H1 (cell line): Measurements from ENCODE around the gene TUNAR. TPM values are rescaled to one million over a fixed set of nuclear protein-coding genes. Genes with fewer than 3 reads are reported as not detected.

Experiments
- KDM4A ChIP-seq: IDR thresholded peaks from one replicate; pipeline ENCODE4 v1.7.1; 2012; ENCODE audit warnings: low read depth, mild to moderate bottlenecking, moderate library complexity, low read length, inconsistent platforms; ENCODE audit not compliant: severe bottlenecking
- NRF1 ChIP-seq: IDR thresholded peaks from 2 replicates; pipeline ENCODE4 v1.6.1; 2011; ENCODE audit warnings: mild to moderate bottlenecking, low read depth, low read length, improper control_type of control experiment
- RAD21 ChIP-seq, 2 experiments: IDR thresholded peaks in 1 of 2; conservative IDR thresholded peaks in 1 of 2; 2 replicates each; pipeline ENCODE4 v1.6.1; 2011; ENCODE audit warnings: low read depth in 2 of 2, low read length in 2 of 2, improper control_type of control experiment in 1 of 2, inconsistent platforms in 1 of 2, mild to moderate bottlenecking in 1 of 2, moderate library complexity in 1 of 2
- SIN3A ChIP-seq, 2 experiments: IDR thresholded peaks in 1 of 2; conservative IDR thresholded peaks in 1 of 2; 2 replicates each; pipeline ENCODE4 v1.6.1; 2011 to 2012; ENCODE audit warnings: low read length in 2 of 2, improper control_type of control experiment in 1 of 2, low read depth in 1 of 2, mild to moderate bottlenecking in 1 of 2
- polyA plus RNA-seq, 7 experiments: library from polyadenylated mRNA; depleted of rRNA in 3 of 7; stranded (reverse) in 5 of 7; unstranded in 2 of 7; fragments of >200 nt in 5 of 7; fragments of 200-250 nt in 2 of 7; gene quantifications; 1 replicate in 5 of 7; 2 replicates in 1 of 7; 4 replicates in 1 of 7; pipeline versions ENCODE4 v1.2.1 to v1.2.3, GENCODE V29; 2011 to 2013; ENCODE audit warnings: missing spikeins in 2 of 7, mixed read lengths in 2 of 7
- total RNA-seq: library from RNA; stranded (reverse); fragmentation: NEBNext Ultra II Directional; extraction: Animal tissue kit (Norgen Biotek cat#: 25700); gene quantifications from 2 replicates; pipeline ENCODE4 v1.2.1, GENCODE V29; 2021
- TF ChIP-seq, protein P1 (sequence below): IDR thresholded peaks from 2 replicates; pipeline ENCODE4 v1.6.1; 2012; ENCODE audit warnings: inconsistent platforms
- TF ChIP-seq, protein P2 (sequence below), 3 experiments: IDR thresholded peaks; 1 replicate in 2 of 3; 2 replicates in 1 of 3; pipeline versions ENCODE4 v1.5.1 to v1.6.1; 2011; ENCODE audit warnings: low read length in 3 of 3, mild to moderate bottlenecking in 3 of 3, inconsistent platforms in 2 of 3, low read depth in 1 of 3, moderate library complexity in 1 of 3; ENCODE audit not compliant: insufficient read depth in 1 of 3; ENCODE audit errors: control extremely low read depth in 1 of 3

Gene TUNAR
- total and polyA plus RNA-seq, 2 of the 8 experiments (the other 6 are each of a cell fraction or from before 2014, with no cell fraction given) = 12.8 to 63.9 TPM

DNA sequence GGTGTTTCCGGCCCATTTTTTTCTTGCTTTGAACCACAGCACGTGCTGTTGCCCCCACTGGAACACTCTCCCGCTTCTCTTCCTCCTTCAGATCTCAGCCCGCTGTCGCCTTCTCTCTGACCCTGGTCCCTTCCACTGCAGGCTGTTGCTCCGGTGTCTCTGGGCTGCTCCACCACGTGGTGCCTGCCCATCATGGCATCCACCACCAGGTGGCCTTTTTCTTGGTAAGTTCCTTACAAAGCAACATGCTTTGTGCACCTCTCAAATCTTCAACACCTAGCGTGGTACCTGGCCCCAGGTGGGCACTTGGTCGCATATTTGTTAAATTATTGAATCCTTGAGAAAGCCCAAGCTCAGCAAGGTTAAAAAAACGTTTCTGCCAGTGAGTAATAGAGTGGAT lies 19.1 kb downstream of the TUNAR start (continued):
- TF ChIP-seq SIN3A (conservative IDR thresholded peaks at IDR 0.05 in 1 of 2, IDR thresholded peaks at IDR 0.05 in 1 of 2; ENCODE audit: low read depth in 1 of 2, low read length in 2 of 2) (no peak; a peak in 1 of 4 replicates), NRF1 (no peak), KDM4A (no peak), RAD21 (IDR thresholded peaks at IDR 0.05 in 1 of 2, conservative IDR thresholded peaks at IDR 0.05 in 1 of 2; ENCODE audit: low read depth in 2 of 2, low read length in 2 of 2) (peak; percentile 46 to 71)
- TF ChIP-seq, protein P1, sequence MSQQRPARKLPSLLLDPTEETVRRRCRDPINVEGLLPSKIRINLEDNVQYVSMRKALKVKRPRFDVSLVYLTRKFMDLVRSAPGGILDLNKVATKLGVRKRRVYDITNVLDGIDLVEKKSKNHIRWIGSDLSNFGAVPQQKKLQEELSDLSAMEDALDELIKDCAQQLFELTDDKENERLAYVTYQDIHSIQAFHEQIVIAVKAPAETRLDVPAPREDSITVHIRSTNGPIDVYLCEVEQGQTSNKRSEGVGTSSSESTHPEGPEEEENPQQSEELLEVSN = peak; percentile 81
- TF ChIP-seq, protein P2, sequence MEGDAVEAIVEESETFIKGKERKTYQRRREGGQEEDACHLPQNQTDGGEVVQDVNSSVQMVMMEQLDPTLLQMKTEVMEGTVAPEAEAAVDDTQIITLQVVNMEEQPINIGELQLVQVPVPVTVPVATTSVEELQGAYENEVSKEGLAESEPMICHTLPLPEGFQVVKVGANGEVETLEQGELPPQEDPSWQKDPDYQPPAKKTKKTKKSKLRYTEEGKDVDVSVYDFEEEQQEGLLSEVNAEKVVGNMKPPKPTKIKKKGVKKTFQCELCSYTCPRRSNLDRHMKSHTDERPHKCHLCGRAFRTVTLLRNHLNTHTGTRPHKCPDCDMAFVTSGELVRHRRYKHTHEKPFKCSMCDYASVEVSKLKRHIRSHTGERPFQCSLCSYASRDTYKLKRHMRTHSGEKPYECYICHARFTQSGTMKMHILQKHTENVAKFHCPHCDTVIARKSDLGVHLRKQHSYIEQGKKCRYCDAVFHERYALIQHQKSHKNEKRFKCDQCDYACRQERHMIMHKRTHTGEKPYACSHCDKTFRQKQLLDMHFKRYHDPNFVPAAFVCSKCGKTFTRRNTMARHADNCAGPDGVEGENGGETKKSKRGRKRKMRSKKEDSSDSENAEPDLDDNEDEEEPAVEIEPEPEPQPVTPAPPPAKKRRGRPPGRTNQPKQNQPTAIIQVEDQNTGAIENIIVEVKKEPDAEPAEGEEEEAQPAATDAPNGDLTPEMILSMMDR (IDR thresholded peaks at IDR 0.05; ENCODE audit: control extremely low read depth in 1 of 3, insufficient read depth in 1 of 3, low read depth in 1 of 3, low read length in 3 of 3) = peak; percentile 68 to 75 (median 72)
- TF ChIP-seq, all 59 proteins: peak for 8
